ENCODE data around the gene GLRX3. TPM values are rescaled to one million over a fixed set of nuclear protein-coding genes. Genes with fewer than 3 reads are reported as not detected.
A peak's percentile ranks its signal among the peaks of the same experiment; 100 is the strongest.
"Not testable (repeated sequence)": the region's sequence is repeated elsewhere in the genome, so short reads cannot be mapped to it uniquely, and the experiment has no call there.

GLRX3 gene
- 41.3 TPM for total RNA-seq

- intact Hi-C loops (cut with DNase I), result no loop called here
- H3K27ac ChIP-seq, result peak within 1 kb of the TSS; percentile 86
- H3K27me3 ChIP-seq, result no peaks in the 10 kb centered on the region
- no peaks in the 10 kb centered on the region for H3K36me3 ChIP-seq
- peaks cover 52% of the 10 kb centered on the region for H3K4me1 ChIP-seq
- no peaks in the 10 kb centered on the region for H3K9me3 ChIP-seq
- H3K4me3 ChIP-seq, result peak within 1 kb of the TSS; percentile 79 to 100
- TF ChIP-seq POLR2A (IDR thresholded peaks at IDR 0.05) (no peak), CTCF (IDR thresholded peaks at IDR 0.05) (peak in 1 of 3 experiments; percentile 20), POLR2AphosphoS5 (IDR thresholded peaks at IDR 0.05; ENCODE audit: insufficient read depth in 1 of 2, low read depth in 1 of 2) (peak in 1 of 2 donors; percentile 83)
- no peak for DNase-seq (ENCODE audit: extremely low spot score in 2 of 2)
Measured at GRCh38 chr10:130136226-130137089, at the start of gene GLRX3. TSS of gene GLRX3 (plus strand) at chr10:130136391. CDS start at chr10:130136421, 30 bp downstream.

DNA sequence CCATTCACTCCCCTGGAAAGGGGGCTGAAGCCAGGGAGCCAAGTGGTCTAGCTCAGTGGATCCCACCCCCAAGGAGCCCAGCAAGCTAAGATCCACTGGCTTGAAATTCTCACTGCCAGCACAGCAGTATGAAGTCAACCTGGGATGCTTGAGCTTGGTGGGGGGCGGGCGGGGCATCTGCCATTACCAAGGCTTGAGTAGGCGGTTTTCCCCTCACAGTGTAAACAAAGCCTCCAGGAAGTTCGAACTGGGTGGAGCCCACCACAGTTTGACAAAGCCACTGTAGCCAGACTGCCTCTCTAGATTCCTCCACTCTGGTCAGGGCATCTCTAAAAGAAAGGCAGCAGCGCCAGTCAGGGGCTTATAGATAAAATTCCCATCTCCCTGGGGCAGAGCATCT is 45.6 kb upstream of the GLRX3 start:
- H3K9me3 ChIP-seq; H3K27me3 ChIP-seq; H3K4me1 ChIP-seq; H3K4me3 ChIP-seq; intact Hi-C loops (cut with DNase I); H3K36me3 ChIP-seq; H3K27ac ChIP-seq; DNase-seq (ENCODE audit: extremely low spot score in 2 of 2): not testable (repeated sequence)

GRCh38 chr10:130099344-130099743 is 36.8 kb upstream of the GLRX3 start:
- Histone ChIP-seq H3K36me3 (no peaks in the 10 kb centered on the region), H3K27me3 (no peaks in the 10 kb centered on the region), H3K9me3 (no peaks in the 10 kb centered on the region), H3K27ac (no peak overlapping the region), H3K4me1 (no peaks in the 10 kb centered on the region), H3K4me3 (no peak overlapping the region)
- no peak for TF ChIP-seq POLR2A (IDR thresholded peaks at IDR 0.05)
- TF ChIP-seq CTCF (IDR thresholded peaks at IDR 0.05), result no peak
- no peak for TF ChIP-seq POLR2AphosphoS5 (IDR thresholded peaks at IDR 0.05; ENCODE audit: insufficient read depth in 1 of 2, low read depth in 1 of 2)
- DNase-seq (ENCODE audit: extremely low spot score in 2 of 2), result no peak
- intact Hi-C loops (cut with DNase I), result no loop called here

DNA sequence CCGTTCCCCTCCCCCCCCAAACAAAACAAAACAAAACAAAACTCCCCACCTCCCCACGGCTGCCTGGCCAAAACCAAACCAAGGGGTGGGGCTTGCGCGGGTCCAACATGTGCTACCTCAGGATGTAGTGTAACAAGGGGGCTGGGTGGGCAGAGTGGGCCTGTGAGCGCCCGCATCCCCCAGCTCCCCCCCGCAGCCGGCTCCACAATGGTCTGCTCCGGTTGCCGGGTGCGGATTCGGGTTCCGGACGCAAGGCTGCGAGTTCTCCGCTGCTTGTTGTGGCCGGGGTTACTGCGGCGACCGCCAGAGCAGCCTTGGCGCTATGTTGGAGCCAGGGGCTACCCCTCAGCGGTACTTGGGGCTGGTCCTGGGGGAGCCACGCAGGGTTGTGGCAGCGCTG is 30.5 kb upstream of the GLRX3 start:
- TF ChIP-seq POLR2AphosphoS5 (IDR thresholded peaks at IDR 0.05; ENCODE audit: insufficient read depth in 1 of 2, low read depth in 1 of 2) (no peak), POLR2A (IDR thresholded peaks at IDR 0.05) (no peak), CTCF (IDR thresholded peaks at IDR 0.05) (no peak)
- H3K4me3 ChIP-seq, result no peak overlapping the region
- no peak overlapping the region for H3K27ac ChIP-seq
- H3K9me3 ChIP-seq, result no peaks in the 10 kb centered on the region
- H3K4me1 ChIP-seq, result peaks cover 14% of the 10 kb centered on the region
- no peaks in the 10 kb centered on the region for H3K27me3 ChIP-seq
- no peak for DNase-seq (ENCODE audit: extremely low spot score in 2 of 2)
- H3K36me3 ChIP-seq, result no peaks in the 10 kb centered on the region
- intact Hi-C loops (cut with DNase I), result no loop called here

- H3K27me3 ChIP-seq; H3K4me3 ChIP-seq; H3K36me3 ChIP-seq; intact Hi-C loops (cut with DNase I); H3K27ac ChIP-seq; DNase-seq (ENCODE audit: extremely low spot score in 2 of 2); H3K9me3 ChIP-seq: not testable (repeated sequence)
- H3K4me1 ChIP-seq, result peaks cover 19% of the 10 kb centered on the region
Measured at GRCh38 chr10:130108146-130108545, 28.0 kb upstream of the GLRX3 start.

DNA sequence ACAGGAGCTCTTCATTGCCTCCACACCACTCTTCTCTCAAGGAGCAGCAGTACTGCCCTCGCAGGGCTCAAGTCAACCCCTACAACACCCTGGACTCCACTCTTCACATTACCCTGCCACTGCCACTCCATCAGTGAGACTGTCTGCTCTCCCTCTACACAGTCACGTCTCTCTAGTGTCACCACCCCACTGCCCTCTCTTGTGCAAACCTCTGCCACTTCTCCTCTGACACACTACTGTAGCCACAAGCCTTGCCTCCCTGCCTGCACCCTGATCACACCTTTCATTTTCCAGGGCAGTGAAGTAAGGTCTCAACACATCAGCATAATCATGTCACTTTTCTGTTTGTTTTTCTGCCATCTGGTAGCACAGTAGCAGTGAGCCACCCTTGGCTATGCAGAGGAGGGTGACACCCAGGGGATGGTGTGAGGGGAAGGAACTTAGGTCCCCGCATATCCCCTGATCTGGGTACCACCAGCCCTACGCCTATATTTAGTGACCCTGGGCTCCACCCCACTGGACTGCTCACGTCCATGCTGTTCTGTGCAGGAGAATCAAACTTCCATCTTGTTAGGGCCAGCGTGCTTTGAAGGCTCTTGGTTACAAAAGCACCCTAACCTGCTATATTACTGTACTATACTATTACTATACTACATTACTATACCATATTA is 27.1 kb upstream of the GLRX3 start:
- Histone ChIP-seq H3K36me3 (no peaks in the 10 kb centered on the region), H3K27ac (peak overlapping the region; percentile 93), H3K4me3 (peak overlapping the region in 1 of 2 donors; percentile 60), H3K4me1 (peaks cover 19% of the 10 kb centered on the region), H3K9me3 (no peaks in the 10 kb centered on the region), H3K27me3 (no peaks in the 10 kb centered on the region)
- intact Hi-C loops (cut with DNase I), result no loop called here
- no peak for DNase-seq (ENCODE audit: extremely low spot score in 2 of 2)
- TF ChIP-seq POLR2AphosphoS5 (IDR thresholded peaks at IDR 0.05; ENCODE audit: insufficient read depth in 1 of 2, low read depth in 1 of 2), result no peak
- TF ChIP-seq POLR2A (IDR thresholded peaks at IDR 0.05), result no peak
- no peak for TF ChIP-seq CTCF (IDR thresholded peaks at IDR 0.05)

All from vagina (tissue), 2 donors.